ENCODE data around the gene SSTR3.
"Not testable (repeated sequence)": the region's sequence is repeated elsewhere in the genome, so short reads cannot be mapped to it uniquely, and the experiment has no call there.

SSTR3 gene

GRCh38 chr22:37182101-37182948 is 30.0 kb downstream of the SSTR3 start:
- DNase-seq (ENCODE audit: low read depth, low spot score): no peak

- DNase-seq (ENCODE audit: low read depth, low spot score): no peak
These were observed 30.6 kb downstream of the SSTR3 start for GRCh38 chr22:37181681-37182080.

- no peak for DNase-seq (ENCODE audit: low read depth, low spot score)
These were observed 31.6 kb downstream of the SSTR3 start for GRCh38 chr22:37180531-37181231.

- no peak for DNase-seq (ENCODE audit: low read depth, low spot score)
These were observed 32.5 kb downstream of the SSTR3 start for GRCh38 chr22:37179622-37180420.

GRCh38 chr22:37179126-37179470 is 33.2 kb downstream of the SSTR3 start:
- DNase-seq (ENCODE audit: low read depth, low spot score): no peak

- peak; percentile 37 for DNase-seq (ENCODE audit: low read depth, low spot score)
These were observed 33.7 kb downstream of the SSTR3 start for GRCh38 chr22:37178350-37179125.

- DNase-seq (ENCODE audit: low read depth, low spot score): no peak
These were observed 34.5 kb downstream of the SSTR3 start for GRCh38 chr22:37177755-37178154.

GRCh38 chr22:37177221-37177620 is 35.1 kb downstream of the SSTR3 start:
- no peak for DNase-seq (ENCODE audit: low read depth, low spot score)

GRCh38 chr22:37176464-37177061 is 35.7 kb downstream of the SSTR3 start:
- peak; percentile 64 for DNase-seq (ENCODE audit: low read depth, low spot score)

- no peak for DNase-seq (ENCODE audit: low read depth, low spot score)
These were observed 36.6 kb downstream of the SSTR3 start for GRCh38 chr22:37175414-37176281.

GRCh38 chr22:37174964-37175363 is 37.3 kb downstream of the SSTR3 start:
- no peak for DNase-seq (ENCODE audit: low read depth, low spot score)

GRCh38 chr22:37173709-37174108 is 38.6 kb downstream of the SSTR3 start:
- no peak for DNase-seq (ENCODE audit: low read depth, low spot score)

GRCh38 chr22:37172266-37173245 is 39.7 kb downstream of the SSTR3 start:
- DNase-seq (ENCODE audit: low read depth, low spot score): no peak

GRCh38 chr22:37171662-37172061 is 40.6 kb downstream of the SSTR3 start:
- no peak for DNase-seq (ENCODE audit: low read depth, low spot score)

- not testable (repeated sequence) for DNase-seq (ENCODE audit: low read depth, low spot score)
These were observed 41.4 kb downstream of the SSTR3 start for GRCh38 chr22:37170689-37171405.

- DNase-seq (ENCODE audit: low read depth, low spot score): no peak
These were observed 42.2 kb downstream of the SSTR3 start for GRCh38 chr22:37169947-37170688.

GRCh38 chr22:37169406-37169805 is 42.9 kb downstream of the SSTR3 start:
- DNase-seq (ENCODE audit: low read depth, low spot score): no peak

Measured in astrocyte of the hippocampus (primary cell).